Upper lobe of left lung (tissue), 6 donors: ENCODE results near the gene DENND2C. TPM values are rescaled to one million over a fixed set of nuclear protein-coding genes. Genes with fewer than 3 reads are reported as not detected.

Source experiments
- ATAC-seq, 2 donors: fragments of 200-7000 bp; cut with Tn5 transposase; one replicate each; pipeline ENCODE4 v1.9.1; 2022; ENCODE audit warnings: mild to moderate bottlenecking in 2 of 2, moderate library complexity in 2 of 2; ENCODE audit not compliant: low FRiP score in 2 of 2
- DNase-seq, 2 donors: peaks; one replicate each; pipeline ENCODE4 v3.0.0-alpha.2; 2019 to 2020
- H3K27ac ChIP-seq, 4 donors: fragments of 200-600 bp; sonication (generic); one replicate each; pipeline ENCODE4 v1.5.1; 2016 to 2019
- H3K27me3 ChIP-seq, 4 donors: fragments of 200-600 bp; sonication (generic); one replicate each; pipeline ENCODE4 v1.5.1; 2017 to 2019
- H3K36me3 ChIP-seq, 4 donors: fragments of 200-600 bp; sonication (generic); one replicate each; pipeline ENCODE4 v1.5.1; 2016 to 2019
- H3K4me1 ChIP-seq, 4 donors: fragments of 200-600 bp; sonication (generic); one replicate each; pipeline ENCODE4 v1.5.1; 2018 to 2019
- H3K4me3 ChIP-seq, 4 donors: fragments of 200-600 bp; sonication (generic); one replicate each; pipeline ENCODE4 v1.5.1; 2017 to 2019; ENCODE audit warnings: mild to moderate bottlenecking in 2 of 4, moderate library complexity in 1 of 4
- H3K9me3 ChIP-seq, 4 donors: fragments of 200-600 bp; sonication (generic); one replicate each; pipeline ENCODE4 v1.5.1; 2018 to 2019
- EP300 ChIP-seq, 4 donors: sonication (generic); formaldehyde crosslinking; IDR thresholded peaks; one replicate each; pipeline ENCODE4 v1.5.1; 2017; ENCODE audit warnings: antibody characterized with exemption in 4 of 4, control low read depth in 2 of 4
- POLR2A ChIP-seq, 4 donors: fragments of 450-650 bp; IDR thresholded peaks; one replicate each; pipeline ENCODE4 v1.5.1; 2016 to 2017; ENCODE audit warnings: antibody characterized with exemption in 4 of 4, mild to moderate bottlenecking in 2 of 4
- POLR2AphosphoS5 ChIP-seq, 2 donors: sonication (generic); formaldehyde crosslinking; IDR thresholded peaks; one replicate each; pipeline ENCODE4 v1.5.1; 2017; ENCODE audit warnings: antibody characterized with exemption in 2 of 2
- WGBS, 2 donors: methylation state at CpG; one replicate each; pipeline ENCODE4 v1.1.5; 2017 to 2018; 5-methylcytosine and 5-hydroxymethylcytosine counted together
- total RNA-seq, 6 donors: library from RNA; depleted of rRNA in 4 of 6; stranded (reverse); fragments of >200 nt in 4 of 6; gene quantifications; one replicate each; pipeline versions ENCODE4 v1.1.0 to v1.2.1, GENCODE V29; 2016 to 2021
- TF ChIP-seq, protein P1 (sequence below), 6 experiments: fragments of 450-650 bp in 4 of 6; fragments of 200-600 bp in 2 of 6; sonication (generic) in 2 of 6; IDR thresholded peaks; one replicate each; pipeline ENCODE4 v1.5.1; 2016 to 2019; ENCODE audit warnings: antibody characterized with exemption in 6 of 6
- donor health status: DM: no; HTN: no; CAD: no; lungs with moderate emphysema.
- donor health status: DM: no; HTN: yes; CAD: no; lungs with severe emphysema.

The DENND2C gene
- total RNA-seq, 6 donors from 2014 or later: 2.1 to 6.5 (median 3.6) TPM

GRCh38 chr1:114691061-114691460 lies 21.2 kb upstream of the DENND2C start:
- Histone ChIP-seq H3K4me1 (no peaks in the 10 kb centered on the region), H3K27ac (no peak overlapping the region), H3K4me3 (no peak overlapping the region), H3K36me3 (no peaks in the 10 kb centered on the region), H3K27me3 (no peaks in the 10 kb centered on the region), H3K9me3 (no peaks in the 10 kb centered on the region)
- TF ChIP-seq POLR2AphosphoS5 (IDR thresholded peaks at IDR 0.05) (no peak), POLR2A (IDR thresholded peaks at IDR 0.05) (no peak), EP300 (IDR thresholded peaks at IDR 0.05) (no peak)
- TF ChIP-seq, protein P1, sequence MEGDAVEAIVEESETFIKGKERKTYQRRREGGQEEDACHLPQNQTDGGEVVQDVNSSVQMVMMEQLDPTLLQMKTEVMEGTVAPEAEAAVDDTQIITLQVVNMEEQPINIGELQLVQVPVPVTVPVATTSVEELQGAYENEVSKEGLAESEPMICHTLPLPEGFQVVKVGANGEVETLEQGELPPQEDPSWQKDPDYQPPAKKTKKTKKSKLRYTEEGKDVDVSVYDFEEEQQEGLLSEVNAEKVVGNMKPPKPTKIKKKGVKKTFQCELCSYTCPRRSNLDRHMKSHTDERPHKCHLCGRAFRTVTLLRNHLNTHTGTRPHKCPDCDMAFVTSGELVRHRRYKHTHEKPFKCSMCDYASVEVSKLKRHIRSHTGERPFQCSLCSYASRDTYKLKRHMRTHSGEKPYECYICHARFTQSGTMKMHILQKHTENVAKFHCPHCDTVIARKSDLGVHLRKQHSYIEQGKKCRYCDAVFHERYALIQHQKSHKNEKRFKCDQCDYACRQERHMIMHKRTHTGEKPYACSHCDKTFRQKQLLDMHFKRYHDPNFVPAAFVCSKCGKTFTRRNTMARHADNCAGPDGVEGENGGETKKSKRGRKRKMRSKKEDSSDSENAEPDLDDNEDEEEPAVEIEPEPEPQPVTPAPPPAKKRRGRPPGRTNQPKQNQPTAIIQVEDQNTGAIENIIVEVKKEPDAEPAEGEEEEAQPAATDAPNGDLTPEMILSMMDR (IDR thresholded peaks at IDR 0.05): no peak
- no peak for DNase-seq
- no peak for ATAC-seq
- 72 to 74% methylated on average over 2 of the region's 2 CpGs for WGBS, 2 donors

- Histone ChIP-seq H3K4me1 (no peaks in the 10 kb centered on the region), H3K27me3 (no peaks in the 10 kb centered on the region), H3K4me3 (no peak overlapping the region), H3K27ac (no peak overlapping the region), H3K9me3 (no peaks in the 10 kb centered on the region), H3K36me3 (no peaks in the 10 kb centered on the region)
- no peak for DNase-seq
- TF ChIP-seq POLR2A (IDR thresholded peaks at IDR 0.05) (no peak), EP300 (IDR thresholded peaks at IDR 0.05) (no peak), POLR2AphosphoS5 (IDR thresholded peaks at IDR 0.05) (no peak)
- TF ChIP-seq, protein P1 (IDR thresholded peaks at IDR 0.05): no peak
- WGBS, 2 donors: 69 to 72% methylated on average over 1 of the region's 1 CpG
- no peak for ATAC-seq
Measured at GRCh38 chr1:114690148-114690547, 20.3 kb upstream of the DENND2C start.

DNA sequence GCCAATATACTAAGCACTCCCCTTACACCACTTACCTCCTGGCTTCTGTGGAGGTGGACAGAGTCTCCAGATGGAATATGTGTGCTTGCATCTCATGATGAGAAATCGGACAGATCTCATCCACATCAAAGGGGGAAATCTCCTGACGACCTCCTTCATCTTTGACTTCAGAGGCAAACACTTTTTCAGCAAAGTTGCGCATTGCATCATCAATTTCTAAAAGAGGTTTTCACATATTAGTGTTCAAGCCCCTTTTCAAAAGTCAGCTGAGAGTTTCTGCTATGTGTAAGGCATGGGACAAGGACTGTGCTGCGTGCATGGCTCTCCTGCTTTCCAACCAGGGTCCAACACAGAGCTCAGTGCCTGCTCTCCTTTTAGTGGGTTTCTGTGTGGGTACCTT lies 18.7 kb upstream of the DENND2C start:
- no peaks in the 10 kb centered on the region for H3K9me3 ChIP-seq
- no peaks in the 10 kb centered on the region for H3K4me1 ChIP-seq
- TF ChIP-seq POLR2AphosphoS5 (IDR thresholded peaks at IDR 0.05): no peak
- TF ChIP-seq EP300 (IDR thresholded peaks at IDR 0.05): no peak
- no peak for TF ChIP-seq POLR2A (IDR thresholded peaks at IDR 0.05)
- TF ChIP-seq, protein P1 (IDR thresholded peaks at IDR 0.05): no peak
- no peak for ATAC-seq
- H3K27me3 ChIP-seq: no peaks in the 10 kb centered on the region
- no peak for DNase-seq
- 75 to 77% methylated on average over 4 of the region's 4 CpGs for WGBS, 2 donors
- no peak overlapping the region for H3K27ac ChIP-seq
- H3K4me3 ChIP-seq: no peak overlapping the region
- H3K36me3 ChIP-seq: no peaks in the 10 kb centered on the region

DNA sequence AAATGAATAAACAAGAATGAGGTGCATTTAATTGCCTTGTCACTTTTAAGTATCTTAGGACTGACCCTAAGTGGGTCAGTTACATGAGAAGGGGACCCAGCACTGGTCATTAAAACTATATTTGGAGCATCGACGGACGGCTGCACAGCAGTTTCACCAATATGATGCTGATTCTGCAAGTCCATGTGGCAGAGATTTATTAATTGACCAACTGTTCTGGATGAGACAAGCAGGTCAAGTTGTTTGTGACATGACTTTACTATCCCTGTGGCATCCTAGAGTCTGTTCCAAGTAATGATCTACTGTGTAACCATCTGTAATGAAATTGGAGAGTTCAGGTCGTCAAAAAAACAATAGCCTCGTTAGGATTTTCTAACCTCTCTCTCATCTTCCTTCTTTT lies 16.0 kb upstream of the DENND2C start:
- Histone ChIP-seq H3K36me3 (no peaks in the 10 kb centered on the region), H3K27ac (no peak overlapping the region), H3K4me3 (no peak overlapping the region), H3K27me3 (no peaks in the 10 kb centered on the region), H3K4me1 (no peaks in the 10 kb centered on the region), H3K9me3 (no peaks in the 10 kb centered on the region)
- no peak for ATAC-seq
- TF ChIP-seq, protein P1 (IDR thresholded peaks at IDR 0.05): no peak
- TF ChIP-seq POLR2AphosphoS5 (IDR thresholded peaks at IDR 0.05) (no peak), EP300 (IDR thresholded peaks at IDR 0.05) (no peak), POLR2A (IDR thresholded peaks at IDR 0.05) (no peak)
- 77 to 88% methylated on average over 5 of the region's 5 CpGs for WGBS, 2 donors
- no peak for DNase-seq

- Histone ChIP-seq H3K27ac (no peak overlapping the region), H3K4me3 (no peak overlapping the region), H3K4me1 (no peaks in the 10 kb centered on the region), H3K27me3 (no peaks in the 10 kb centered on the region), H3K9me3 (no peaks in the 10 kb centered on the region), H3K36me3 (no peaks in the 10 kb centered on the region)
- 77 to 81% methylated on average over 5 of the region's 5 CpGs for WGBS, 2 donors
- ATAC-seq: no peak
- DNase-seq: no peak
- TF ChIP-seq, protein P1 (IDR thresholded peaks at IDR 0.05): no peak
- no peak for TF ChIP-seq POLR2AphosphoS5 (IDR thresholded peaks at IDR 0.05)
- TF ChIP-seq EP300 (IDR thresholded peaks at IDR 0.05): no peak
- TF ChIP-seq POLR2A (IDR thresholded peaks at IDR 0.05): no peak
Measured at GRCh38 chr1:114677691-114678090, 7.8 kb upstream of the DENND2C start.
